Neural cell (in vitro differentiated cells): ENCODE measurements around the gene TMEM202. TPM values are rescaled to one million over a fixed set of nuclear protein-coding genes. Genes with fewer than 3 reads are reported as not detected.
"Not testable (repeated sequence)": the region's sequence is repeated elsewhere in the genome, so short reads cannot be mapped to it uniquely, and the experiment has no call there.

Experiments
- H2AFZ ChIP-seq: fragments of 200-600, 300-800 bp; sonication (generic), shearing (Covaris generic); 2 replicates; pipeline ENCODE4 v1.6.0; 2014; ENCODE audit warnings: low read depth, mild to moderate bottlenecking, antibody characterized with exemption, low read length, moderate library complexity
- H3F3A ChIP-seq: fragments of 200-600 bp; shearing (Covaris generic); 2 replicates; pipeline ENCODE4 v1.6.1; 2016; ENCODE audit warnings: mild to moderate bottlenecking, moderate library complexity, mixed read lengths, antibody characterized with exemption, low read length; ENCODE audit not compliant: insufficient read depth, poor library complexity, severe bottlenecking
- H3K27ac ChIP-seq: fragments of 200-600, 300-800 bp; sonication (generic), shearing (Covaris generic); 2 replicates; pipeline ENCODE4 v1.5.1; 2014; ENCODE audit warnings: mild to moderate bottlenecking, low read length, moderate library complexity
- H3K27me3 ChIP-seq: fragments of 300-800, 200-600 bp; sonication (generic), shearing (Covaris generic); 2 replicates; pipeline ENCODE4 v1.6.0; 2014; ENCODE audit warnings: mild to moderate bottlenecking, low read depth, low read length, moderate library complexity; ENCODE audit not compliant: insufficient read depth
- H3K36me3 ChIP-seq: fragments of 300-800, 200-600 bp; sonication (generic), shearing (Covaris generic); 2 replicates; pipeline ENCODE4 v1.5.1; 2014; ENCODE audit warnings: mild to moderate bottlenecking, antibody characterized with exemption, low read length, moderate library complexity; ENCODE audit not compliant: insufficient read depth
- H3K4me2 ChIP-seq: fragments of 300-800, 200-600 bp; sonication (generic), shearing (Covaris generic); 2 replicates; pipeline ENCODE4 v1.6.0; 2014; ENCODE audit warnings: mild to moderate bottlenecking, low read length
- H3K4me3 ChIP-seq: fragments of 300-800, 200-600 bp; sonication (generic), shearing (Covaris generic); 2 replicates; pipeline ENCODE4 v1.5.1; 2014; ENCODE audit warnings: mild to moderate bottlenecking, low read length, moderate library complexity
- H3K79me2 ChIP-seq: fragments of 200-600 bp; shearing (Covaris generic); replicated peaks from 2 replicates; pipeline ENCODE4 v1.6.0; 2014; ENCODE audit warnings: mild to moderate bottlenecking, low read length, moderate library complexity; ENCODE audit not compliant: insufficient read depth
- H3K9ac ChIP-seq: fragments of 300-800, 200-600 bp; sonication (generic), shearing (Covaris generic); 2 replicates; pipeline ENCODE4 v1.6.1; 2016; ENCODE audit warnings: mild to moderate bottlenecking, low read length, mixed read lengths
- H3K9me2 ChIP-seq: fragments of 200-600 bp; shearing (Covaris generic); 2 replicates; pipeline ENCODE4 v1.6.1; 2016; ENCODE audit warnings: mild to moderate bottlenecking, low read length, mixed read lengths; ENCODE audit not compliant: insufficient read depth
- H3K9me3 ChIP-seq: fragments of 200-600, 300-800 bp; sonication (generic), shearing (Covaris generic); 2 replicates; pipeline ENCODE4 v1.6.1; 2016; ENCODE audit warnings: mild to moderate bottlenecking, mixed run types, low read length, moderate library complexity, mixed read lengths
- H4K20me1 ChIP-seq: fragments of 200-600 bp; shearing (Covaris generic); 2 replicates; pipeline ENCODE4 v1.6.1; 2016; ENCODE audit warnings: mild to moderate bottlenecking, mixed run types; ENCODE audit not compliant: insufficient read depth
- EP300 ChIP-seq: fragments of 450-650 bp; conservative IDR thresholded peaks from 2 replicates; pipeline ENCODE4 v1.6.1; 2014; ENCODE audit warnings: antibody characterized with exemption, mild to moderate bottlenecking, moderate library complexity; ENCODE audit not compliant: poor library complexity, severe bottlenecking
- EZH2 ChIP-seq: fragments of 200-600, 300-800 bp; shearing (Covaris generic), sonication (generic); IDR thresholded peaks from 2 replicates; pipeline ENCODE4 v1.6.1; 2014; ENCODE audit warnings: antibody characterized with exemption, low read length, borderline replicate concordance, mild to moderate bottlenecking; ENCODE audit not compliant: insufficient read depth, poor library complexity, severe bottlenecking
- MXI1 ChIP-seq: fragments of 450-650 bp; conservative IDR thresholded peaks from 2 replicates; pipeline ENCODE4 v1.6.1; 2014; ENCODE audit warnings: antibody characterized with exemption, mild to moderate bottlenecking; ENCODE audit not compliant: poor library complexity, severe bottlenecking
- POLR2AphosphoS5 ChIP-seq: IDR thresholded peaks from 2 replicates; pipeline ENCODE4 v1.6.1; 2012
- RAD21 ChIP-seq: fragments of 450-650 bp; conservative IDR thresholded peaks from 2 replicates; pipeline ENCODE4 v1.6.1; 2014; ENCODE audit warnings: antibody characterized with exemption, mild to moderate bottlenecking, moderate library complexity
- REST ChIP-seq: IDR thresholded peaks from 2 replicates; pipeline ENCODE4 v1.6.1; 2012; ENCODE audit warnings: borderline replicate concordance
- SMC3 ChIP-seq: fragments of 450-650 bp; conservative IDR thresholded peaks from 2 replicates; pipeline ENCODE4 v1.6.1; 2014; ENCODE audit warnings: antibody characterized with exemption, mild to moderate bottlenecking, moderate library complexity; ENCODE audit not compliant: poor library complexity
- TAF1 ChIP-seq: IDR thresholded peaks from 2 replicates; pipeline ENCODE4 v1.6.1; 2012; ENCODE audit warnings: low read depth
- polyA plus RNA-seq: library from polyadenylated mRNA; depleted of rRNA; stranded (reverse); fragments of >200 nt; gene quantifications from 2 replicates; pipeline ENCODE4 v1.2.3, GENCODE V29; 2014
- TF ChIP-seq, protein P1 (sequence below): fragments of 450-650 bp; IDR thresholded peaks from 2 replicates; pipeline ENCODE4 v1.5.1; 2014; ENCODE audit warnings: antibody characterized with exemption, mild to moderate bottlenecking, moderate library complexity; ENCODE audit not compliant: poor library complexity, severe bottlenecking

TMEM202 gene
- polyA plus RNA-seq, 1 donor from 2014 or later, result not detected

- Histone ChIP-seq H3K27ac (no peak overlapping the region), H3K27me3 (no peaks in the 10 kb centered on the region), H3K9me3 (no peaks in the 10 kb centered on the region), H3K9ac (no peak overlapping the region), H3F3A (no peaks in the 10 kb centered on the region), H2AFZ (no peak overlapping the region), H3K4me2 (no peak overlapping the region), H3K4me3 (no peak overlapping the region), H3K79me2 (no peaks in the 10 kb centered on the region), H3K36me3 (no peaks in the 10 kb centered on the region), H4K20me1 (no peaks in the 10 kb centered on the region), H3K9me2 (no peaks in the 10 kb centered on the region)
- TF ChIP-seq TAF1 (no peak), RAD21 (no peak), EP300 (no peak), REST (no peak), EZH2 (no peak), POLR2AphosphoS5 (no peak), SMC3 (no peak), MXI1 (no peak)
- TF ChIP-seq, protein P1, sequence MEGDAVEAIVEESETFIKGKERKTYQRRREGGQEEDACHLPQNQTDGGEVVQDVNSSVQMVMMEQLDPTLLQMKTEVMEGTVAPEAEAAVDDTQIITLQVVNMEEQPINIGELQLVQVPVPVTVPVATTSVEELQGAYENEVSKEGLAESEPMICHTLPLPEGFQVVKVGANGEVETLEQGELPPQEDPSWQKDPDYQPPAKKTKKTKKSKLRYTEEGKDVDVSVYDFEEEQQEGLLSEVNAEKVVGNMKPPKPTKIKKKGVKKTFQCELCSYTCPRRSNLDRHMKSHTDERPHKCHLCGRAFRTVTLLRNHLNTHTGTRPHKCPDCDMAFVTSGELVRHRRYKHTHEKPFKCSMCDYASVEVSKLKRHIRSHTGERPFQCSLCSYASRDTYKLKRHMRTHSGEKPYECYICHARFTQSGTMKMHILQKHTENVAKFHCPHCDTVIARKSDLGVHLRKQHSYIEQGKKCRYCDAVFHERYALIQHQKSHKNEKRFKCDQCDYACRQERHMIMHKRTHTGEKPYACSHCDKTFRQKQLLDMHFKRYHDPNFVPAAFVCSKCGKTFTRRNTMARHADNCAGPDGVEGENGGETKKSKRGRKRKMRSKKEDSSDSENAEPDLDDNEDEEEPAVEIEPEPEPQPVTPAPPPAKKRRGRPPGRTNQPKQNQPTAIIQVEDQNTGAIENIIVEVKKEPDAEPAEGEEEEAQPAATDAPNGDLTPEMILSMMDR, result no peak
Observed at GRCh38 chr15:72415304-72415703, 17.2 kb downstream of the TMEM202 start.

DNA sequence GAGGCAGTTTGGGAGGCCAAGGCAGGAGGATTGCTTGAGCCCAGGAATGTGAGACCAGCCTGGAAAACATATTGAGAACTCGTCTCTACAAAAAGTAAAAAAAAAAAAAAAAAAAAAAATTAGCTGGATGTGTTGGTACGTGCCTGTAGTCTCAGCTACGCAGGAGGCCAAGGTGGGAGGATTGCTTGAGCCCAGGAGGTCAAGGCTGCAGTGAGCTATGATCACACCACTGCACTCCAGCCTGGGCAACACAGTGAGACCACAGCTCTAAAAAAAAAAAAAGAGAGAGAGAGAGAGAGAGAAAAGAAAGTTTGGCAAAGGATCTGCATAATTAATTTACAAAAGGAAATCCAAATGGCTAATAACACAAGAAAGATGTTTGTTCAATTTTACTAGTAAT, 21.7 kb downstream of the TMEM202 start:
- H3K9ac ChIP-seq, H3K27ac ChIP-seq, H4K20me1 ChIP-seq, H3F3A ChIP-seq, H3K9me3 ChIP-seq, H3K9me2 ChIP-seq, H3K4me3 ChIP-seq, H3K36me3 ChIP-seq, H2AFZ ChIP-seq, H3K79me2 ChIP-seq, H3K27me3 ChIP-seq, H3K4me2 ChIP-seq: not testable (repeated sequence)

- no peaks in the 10 kb centered on the region for H3K79me2 ChIP-seq
- TF ChIP-seq MXI1, result no peak
- no peak overlapping the region for H3K4me2 ChIP-seq
- H3K9ac ChIP-seq, result no peak overlapping the region
- no peak overlapping the region for H3K4me3 ChIP-seq
- no peaks in the 10 kb centered on the region for H3K36me3 ChIP-seq
- H4K20me1 ChIP-seq, result no peaks in the 10 kb centered on the region
- H3K27me3 ChIP-seq, result no peaks in the 10 kb centered on the region
- H3K27ac ChIP-seq, result no peak overlapping the region
- no peak overlapping the region for H2AFZ ChIP-seq
- H3F3A ChIP-seq, result no peaks in the 10 kb centered on the region
- H3K9me2 ChIP-seq, result no peaks in the 10 kb centered on the region
- no peaks in the 10 kb centered on the region for H3K9me3 ChIP-seq
Observed at GRCh38 chr15:72420576-72420975, 22.5 kb downstream of the TMEM202 start.
